Epithelial cell of proximal tubule (primary cell): Measurements from ENCODE around the gene NFATC3. TPM values are rescaled to one million over a fixed set of nuclear protein-coding genes. Genes with fewer than 3 reads are reported as not detected.

Experiments
- DNase-seq: peaks from one replicate; pipeline ENCODE4 v3.0.0-alpha.2; 2011; ENCODE audit warnings: low read depth
- H3K4me3 ChIP-seq: 2 replicates; pipeline ENCODE4 v1.5.1; 2011; ENCODE audit warnings: low read depth, mild to moderate bottlenecking, low read length
- CTCF ChIP-seq: conservative IDR thresholded peaks from 2 replicates; pipeline ENCODE4 v1.5.1; 2012; ENCODE audit warnings: low read depth, mild to moderate bottlenecking, low read length
- total RNA-seq: library from RNA; depleted of rRNA; stranded (reverse); fragments of >200 nt; gene quantifications from 2 replicates; pipeline ENCODE4 v1.2.3, GENCODE V29; 2015

The NFATC3 gene
- total RNA-seq, 1 donor from 2014 or later: 24.7 TPM

GRCh38 chr16:68231384-68232136 lies 146.4 kb downstream of the NFATC3 start:
- no peak overlapping the region for H3K4me3 ChIP-seq
- TF ChIP-seq CTCF: no peak
- DNase-seq: no peak

- no peak for TF ChIP-seq CTCF
- H3K4me3 ChIP-seq: no peak overlapping the region
- DNase-seq: no peak
Observed at GRCh38 chr16:68232335-68232734, 147.2 kb downstream of the NFATC3 start.

- no peak overlapping the region for H3K4me3 ChIP-seq
- TF ChIP-seq CTCF: no peak
- no peak for DNase-seq
Observed at GRCh38 chr16:68233085-68233834, 148.1 kb downstream of the NFATC3 start.

- no peak for TF ChIP-seq CTCF
- no peak for DNase-seq
- no peak overlapping the region for H3K4me3 ChIP-seq
Observed at GRCh38 chr16:68233835-68234187, 148.6 kb downstream of the NFATC3 start.

DNA sequence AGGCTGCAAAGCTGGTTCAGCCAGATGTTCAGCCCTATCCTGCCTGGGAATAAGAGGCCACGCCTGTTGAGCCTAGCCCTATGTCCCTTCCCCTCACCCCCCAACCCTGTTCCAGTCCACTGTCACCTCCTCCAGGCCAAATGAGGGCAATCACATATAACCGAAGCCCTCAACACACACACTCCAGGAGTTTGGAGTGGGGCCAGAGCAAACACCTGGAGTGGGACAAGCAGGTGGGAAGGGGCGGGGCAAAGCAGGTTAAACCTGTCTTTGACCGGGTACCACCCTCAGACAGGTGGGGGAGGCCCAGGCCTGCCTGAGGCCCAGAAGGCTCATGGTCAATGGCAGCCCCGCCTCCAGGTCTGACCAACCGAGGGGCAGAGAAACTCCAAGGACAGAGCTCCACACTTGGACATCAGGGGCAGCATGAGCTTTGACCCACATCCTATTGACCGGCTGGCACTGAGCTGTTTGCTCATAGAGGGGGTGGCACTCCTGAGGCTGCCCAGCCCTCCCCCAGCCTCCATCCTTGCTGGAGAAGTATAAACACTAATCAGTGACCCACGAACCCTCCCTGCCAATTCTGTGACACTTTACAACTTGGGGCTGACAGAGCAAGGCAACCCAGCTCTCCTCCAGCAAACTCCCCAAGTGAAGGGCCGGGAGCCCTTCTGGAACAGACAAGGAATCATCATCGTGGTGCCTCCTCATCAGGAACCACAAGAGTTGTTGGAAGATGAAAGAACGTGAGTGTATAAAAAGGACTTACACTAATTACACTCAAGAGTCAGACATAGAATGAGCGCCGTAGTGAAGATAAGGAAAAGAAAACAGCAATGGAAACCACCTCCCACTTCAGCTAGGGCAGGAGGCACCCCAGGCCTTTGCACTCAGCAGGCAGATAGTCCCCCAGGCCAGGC lies 149.3 kb downstream of the NFATC3 start:
- H3K4me3 ChIP-seq: peak overlapping the region; percentile 71
- no peak for TF ChIP-seq CTCF
- DNase-seq: no peak

- no peak for DNase-seq
- peak; percentile 38 for TF ChIP-seq CTCF
- peak overlapping the region; percentile 71 for H3K4me3 ChIP-seq
Observed at GRCh38 chr16:68235108-68235886, 150.1 kb downstream of the NFATC3 start.
